NAMALWA (cell line): ENCODE results near the gene NPPC.

ENCODE experiments used
- DNase-seq: peaks from one replicate; pipeline ENCODE4 v3.0.0-alpha.2; 2015; ENCODE audit warnings: low spot score

Gene NPPC

GRCh38 chr2:231935207-231935524 lies 9.0 kb upstream of the NPPC start:
- DNase-seq: no peak

GRCh38 chr2:231934441-231935206 lies 8.4 kb upstream of the NPPC start:
- DNase-seq: no peak

- DNase-seq: peak; percentile 78
Observed at GRCh38 chr2:231933916-231934401, 7.8 kb upstream of the NPPC start.

- DNase-seq: peak; percentile 79
Observed at GRCh38 chr2:231932985-231933915, 7.1 kb upstream of the NPPC start.

- no peak for DNase-seq
Observed at GRCh38 chr2:231932711-231932970, 6.4 kb upstream of the NPPC start.

- no peak for DNase-seq
Observed at GRCh38 chr2:231931481-231931915, 5.3 kb upstream of the NPPC start.

- DNase-seq: no peak
Observed at GRCh38 chr2:231930593-231931281, 4.5 kb upstream of the NPPC start.

GRCh38 chr2:231929961-231930592 lies 3.9 kb upstream of the NPPC start:
- peak; percentile 52 for DNase-seq

- no peak for DNase-seq
Observed at GRCh38 chr2:231928901-231929725, 2.9 kb upstream of the NPPC start.

- no peak for DNase-seq
Observed at GRCh38 chr2:231928481-231928880, 2.3 kb upstream of the NPPC start.

GRCh38 chr2:231927566-231927890 lies 1.3 kb upstream of the NPPC start:
- no peak for DNase-seq

- no peak for DNase-seq
Observed at GRCh38 chr2:231926761-231927565, 767 bp upstream of the NPPC start.

- DNase-seq: peak; percentile 73
Observed at GRCh38 chr2:231925303-231926179, 655 bp downstream of the NPPC start.

- DNase-seq: no peak
Observed at GRCh38 chr2:231924889-231925275, 1.3 kb downstream of the NPPC start.

GRCh38 chr2:231923951-231924888 lies 2.0 kb downstream of the NPPC start:
- DNase-seq: no peak

GRCh38 chr2:231923010-231923344 lies 3.2 kb downstream of the NPPC start:
- no peak for DNase-seq

GRCh38 chr2:231922311-231923009 lies 3.7 kb downstream of the NPPC start:
- no peak for DNase-seq

GRCh38 chr2:231920795-231921194 lies 5.4 kb downstream of the NPPC start:
- DNase-seq: no peak
